Testis (tissue), 5 donors: ENCODE data around the gene ADAMTS13. TPM values are rescaled to one million over a fixed set of nuclear protein-coding genes. Genes with fewer than 3 reads are reported as not detected.
"Not testable (repeated sequence)": the region's sequence is repeated elsewhere in the genome, so short reads cannot be mapped to it uniquely, and the experiment has no call there.

ENCODE experiments used
- DNase-seq: peaks from one replicate; pipeline ENCODE4 v3.0.0-alpha.2; 2019
- H3K27ac ChIP-seq, 2 donors: fragments of 200-600 bp; sonication (generic); one replicate each; pipeline ENCODE4 v1.5.1; 2019
- H3K27me3 ChIP-seq: fragments of 200-600 bp; sonication (generic); one replicate; pipeline ENCODE4 v1.5.1; 2019
- H3K36me3 ChIP-seq: fragments of 200-600 bp; sonication (generic); one replicate; pipeline ENCODE4 v1.5.1; 2017; ENCODE audit warnings: low read depth; ENCODE audit errors: missing control alignments
- H3K4me1 ChIP-seq: fragments of 200-600 bp; sonication (generic); one replicate; pipeline ENCODE4 v1.5.1; 2019
- H3K4me3 ChIP-seq, 2 donors: fragments of 200-600 bp; sonication (generic); one replicate each; pipeline ENCODE4 v1.5.1; 2017 to 2019
- H3K9me3 ChIP-seq: fragments of 200-600 bp; sonication (generic); one replicate; pipeline ENCODE4 v1.5.1; 2017
- CTCF ChIP-seq, 3 experiments: fragments of 450-650 bp in 2 of 3; fragments of 200-600 bp in 1 of 3; sonication (generic) in 1 of 3; IDR thresholded peaks; one replicate each; pipeline ENCODE4 v1.5.1; 2016 to 2019; ENCODE audit warnings: antibody characterized with exemption in 3 of 3, mild to moderate bottlenecking in 2 of 3, moderate library complexity in 1 of 3
- POLR2A ChIP-seq: fragments of 450-650 bp; IDR thresholded peaks from one replicate; pipeline ENCODE4 v1.6.1; 2017; ENCODE audit warnings: antibody characterized with exemption, mild to moderate bottlenecking, moderate library complexity
- WGBS, 2 donors: methylation state at CpG; one replicate each; pipeline ENCODE4 v1.1.5; 2018; 5-methylcytosine and 5-hydroxymethylcytosine counted together
- intact Hi-C: fragments of 100-400 bp; cut with DNase I; formaldehyde crosslinking; loops from one replicate; pipeline ENCODE4 v1.15.1; 2023; ENCODE audit warnings: low total_unique reads
- long read RNA-seq, 2 donors: transcript quantifications; one replicate each; lab custom pipeline, GENCODE V29; 2026
- polyA plus RNA-seq: library from polyadenylated mRNA; stranded (reverse); fragments of 350-450 nt; fragmentation: Illumina TruSeq; extraction: RNeasy Lipid Tissue Mini Kit (QIAGEN cat#74804); gene quantifications from one replicate; pipeline ENCODE4 v1.2.3, GENCODE V29; 2014; ENCODE audit warnings: low read depth, low replicate concordance; ENCODE audit not compliant: insufficient read depth
- total RNA-seq, 2 donors: library from RNA; depleted of rRNA; stranded (reverse); fragments of >200 nt; gene quantifications; one replicate each; pipeline ENCODE4 v1.2.3, GENCODE V29; 2016

The ADAMTS13 gene
- 10 to 100 TPM; 15.4 to 21.2 TPM for total RNA-seq
- 15.6 TPM for polyA plus RNA-seq
- long read RNA-seq, donor 1: 0 reads
- long read RNA-seq, donor 2: 0 reads

- H3K4me1 ChIP-seq: peaks cover 4% of the 10 kb centered on the region
- intact Hi-C loops: no loop called here
- no peak within 1 kb of the TSS for H3K4me3 ChIP-seq
- no peak for DNase-seq
- H3K36me3 ChIP-seq: no peaks in the 10 kb centered on the region
- TF ChIP-seq CTCF (IDR thresholded peaks at IDR 0.05): no peak
- WGBS, 2 donors: 70 to 75% methylated on average over 16 to 23 of the region's 23 CpGs
- H3K27ac ChIP-seq: no peak within 1 kb of the TSS
- no peaks in the 10 kb centered on the region for H3K27me3 ChIP-seq
- H3K9me3 ChIP-seq: no peaks in the 10 kb centered on the region
Observed at GRCh38 chr9:133421615-133422542, at the start of gene ADAMTS13. Gene ADAMTS13, plus strand, starts transcription at chr9:133422367. Its CDS starts 77 bp downstream, at chr9:133422444.

DNA sequence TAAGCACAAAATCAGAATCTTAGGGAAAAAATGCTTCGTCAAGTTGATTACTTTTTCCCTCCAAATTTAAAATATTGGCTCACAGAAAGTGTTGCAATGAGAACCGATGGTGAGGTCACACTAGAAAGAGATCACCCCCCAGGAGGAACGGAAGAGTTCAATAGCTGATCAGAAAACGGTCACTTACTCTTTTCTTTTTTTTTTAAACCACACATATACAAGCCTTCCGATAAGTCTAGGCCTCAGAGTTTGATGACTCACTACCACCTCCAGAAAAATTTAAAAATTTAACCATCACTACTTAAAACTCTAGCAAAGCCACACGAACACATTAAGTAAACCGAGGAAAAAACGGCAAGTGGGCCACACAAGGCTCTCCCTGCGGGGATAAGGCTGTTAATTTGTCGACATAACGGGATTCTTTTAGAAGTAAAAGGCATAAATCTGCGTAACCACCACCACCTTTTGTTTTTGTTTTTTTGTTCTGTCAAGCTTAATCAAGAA lies 47.5 kb upstream of the ADAMTS13 start:
- TF ChIP-seq CTCF (IDR thresholded peaks at IDR 0.05): no peak
- no peak for TF ChIP-seq POLR2A
- Histone ChIP-seq H3K4me1 (peaks cover 25% of the 10 kb centered on the region), H3K27ac (peak overlapping the region in 1 of 2 donors; percentile 91), H3K36me3 (no peaks in the 10 kb centered on the region), H3K9me3 (no peaks in the 10 kb centered on the region), H3K4me3 (peak overlapping the region; percentile 86 to 98), H3K27me3 (no peaks in the 10 kb centered on the region)
- WGBS, 2 donors: 9 to 17% methylated on average over 12 of the region's 12 CpGs
- intact Hi-C loops: no loop called here
- no peak for DNase-seq

- TF ChIP-seq POLR2A (no peak), CTCF (IDR thresholded peaks at IDR 0.05) (no peak)
- 0% methylated on average over 17 to 39 of the region's 39 CpGs for WGBS, 2 donors
- peak; percentile 36 for DNase-seq
- Histone ChIP-seq H3K4me3 (peak overlapping the region; percentile 86 to 98), H3K27me3 (no peaks in the 10 kb centered on the region), H3K9me3 (no peaks in the 10 kb centered on the region), H3K4me1 (peaks cover 22% of the 10 kb centered on the region), H3K27ac (peak overlapping the region; percentile 89 to 91), H3K36me3 (no peaks in the 10 kb centered on the region)
- intact Hi-C loops: no loop called here
Observed at GRCh38 chr9:133375116-133375723, 46.9 kb upstream of the ADAMTS13 start.

- no peaks in the 10 kb centered on the region for H3K9me3 ChIP-seq
- intact Hi-C loops: no loop called here
- H3K36me3 ChIP-seq: no peaks in the 10 kb centered on the region
- peak within 1 kb of the TSS; percentile 86 to 98 for H3K4me3 ChIP-seq
- H3K4me1 ChIP-seq: peaks cover 22% of the 10 kb centered on the region
- H3K27ac ChIP-seq: peak within 1 kb of the TSS; percentile 89 to 91
- peak; percentile 98 for DNase-seq
- TF ChIP-seq CTCF (IDR thresholded peaks at IDR 0.05) (peak in 1 of 3 experiments; percentile 23), POLR2A (peak; percentile 67)
- WGBS, 2 donors: 0 to 1% methylated on average over 17 to 62 of the region's 120 CpGs
- H3K27me3 ChIP-seq: no peaks in the 10 kb centered on the region
Observed at GRCh38 chr9:133375724-133376654, 46.2 kb upstream of the ADAMTS13 start, which contains the start of the genes STKLD1 and SURF4. Gene STKLD1, plus strand, starts transcription at chr9:133376366. Its CDS starts 108 bp downstream, at chr9:133376474. Gene SURF4, minus strand, starts transcription at chr9:133376060. Its CDS starts 91 bp downstream, at chr9:133375969.

DNA sequence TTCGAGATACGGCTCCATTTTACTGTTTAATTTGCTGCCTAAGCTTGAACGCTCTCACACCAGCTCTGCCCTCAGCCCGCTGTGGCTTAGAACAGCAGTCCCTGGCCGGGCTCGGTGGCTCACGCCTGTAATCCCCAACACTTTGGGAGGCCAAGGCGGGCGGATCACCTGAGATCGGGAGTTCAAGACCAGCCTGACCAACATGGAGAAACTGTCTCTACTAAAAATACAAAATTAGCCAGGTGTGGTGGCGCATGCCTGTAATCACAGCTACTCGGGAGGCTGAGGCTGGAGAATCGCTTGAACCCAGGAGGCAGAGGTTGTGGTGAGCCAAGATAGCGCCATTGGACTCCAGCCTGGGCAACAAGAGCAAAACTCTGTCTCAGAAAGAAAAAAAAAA lies 44.9 kb upstream of the ADAMTS13 start:
- H3K27me3 ChIP-seq, H3K27ac ChIP-seq, H3K36me3 ChIP-seq, H3K4me3 ChIP-seq, intact Hi-C loops, H3K9me3 ChIP-seq, DNase-seq: not testable (repeated sequence)
- H3K4me1 ChIP-seq: peaks cover 15% of the 10 kb centered on the region
- WGBS, 2 donors: 83 to 86% methylated on average over 14 of the region's 14 CpGs
